ENCODE data around the gene CEP135. TPM values are rescaled to one million over a fixed set of nuclear protein-coding genes. Genes with fewer than 3 reads are reported as not detected.
"Not testable (repeated sequence)": the region's sequence is repeated elsewhere in the genome, so short reads cannot be mapped to it uniquely, and the experiment has no call there.

CEP135 gene
- polyA plus RNA-seq, 6 donors from 2014 or later, result 13.6 to 23.0 (median 17.0) TPM

- Mint-ChIP-seq H3K36me3 (peaks cover 9 to 20% of the 10 kb centered on the region in 2 donors), H3K27me3 (no peaks in the 10 kb centered on the region), H3K9me3 (peaks cover 0 to 2% (median 0%) of the 10 kb centered on the region in 7 donors), H3K4me1 (peaks cover 40 to 63% (median 54%) of the 10 kb centered on the region in 3 donors), H3K4me3 (peak overlapping the region; percentile 91 to 99 (median 94)), H3K27ac (peak overlapping the region; percentile 98 to 100 (median 100))
- peak; percentile 70 for DNase-seq
- peak; percentile 54 to 56 for ATAC-seq (ENCODE audit: low read depth in 2 of 2)
Observed at GRCh38 chr4:55947912-55948725, 626 bp upstream of the CEP135 start.

DNA sequence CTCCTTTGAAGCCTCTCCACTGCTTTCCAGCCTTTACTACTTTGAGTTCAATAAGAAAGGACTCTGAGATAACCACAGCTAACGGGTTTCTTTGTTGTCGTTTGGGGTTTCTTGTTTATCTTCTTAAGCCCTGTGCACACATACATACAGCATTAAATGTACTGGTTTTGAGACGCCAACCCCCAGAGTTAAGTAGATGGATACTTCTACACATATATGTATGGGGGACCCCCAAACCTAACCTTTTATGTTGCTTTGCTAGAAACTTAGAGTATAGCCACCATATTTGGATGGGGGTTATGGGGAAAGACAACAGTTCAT is 697 bp downstream of the CEP135 start:
- peak overlapping the region; percentile 75 to 98 (median 94) for H3K27ac Mint-ChIP-seq
- peak overlapping the region; percentile 91 to 99 (median 94) for H3K4me3 Mint-ChIP-seq
- H3K9me3 Mint-ChIP-seq, result peaks cover 0 to 2% (median 0%) of the 10 kb centered on the region in 7 donors
- no peaks in the 10 kb centered on the region for H3K27me3 Mint-ChIP-seq
- H3K4me1 Mint-ChIP-seq, result peaks cover 38 to 57% (median 47%) of the 10 kb centered on the region in 3 donors
- H3K36me3 Mint-ChIP-seq, result peaks cover 6 to 20% of the 10 kb centered on the region in 2 donors
- no peak for ATAC-seq (ENCODE audit: low read depth in 2 of 2)
- DNase-seq, result no peak

GRCh38 chr4:55951191-55951922 is 2.6 kb downstream of the CEP135 start:
- Mint-ChIP-seq H3K4me3 (peak overlapping the region in 2 of 8 donors; percentile 67 to 71), H3K4me1 (peaks cover 21 to 38% (median 28%) of the 10 kb centered on the region in 3 donors), H3K27me3 (no peaks in the 10 kb centered on the region), H3K9me3 (no peaks in the 10 kb centered on the region), H3K36me3 (peaks cover 14 to 19% of the 10 kb centered on the region in 2 donors), H3K27ac (peak overlapping the region in 1 of 6 donors; percentile 27)
- ATAC-seq (ENCODE audit: low read depth in 2 of 2), result no peak
- DNase-seq, result no peak

DNA sequence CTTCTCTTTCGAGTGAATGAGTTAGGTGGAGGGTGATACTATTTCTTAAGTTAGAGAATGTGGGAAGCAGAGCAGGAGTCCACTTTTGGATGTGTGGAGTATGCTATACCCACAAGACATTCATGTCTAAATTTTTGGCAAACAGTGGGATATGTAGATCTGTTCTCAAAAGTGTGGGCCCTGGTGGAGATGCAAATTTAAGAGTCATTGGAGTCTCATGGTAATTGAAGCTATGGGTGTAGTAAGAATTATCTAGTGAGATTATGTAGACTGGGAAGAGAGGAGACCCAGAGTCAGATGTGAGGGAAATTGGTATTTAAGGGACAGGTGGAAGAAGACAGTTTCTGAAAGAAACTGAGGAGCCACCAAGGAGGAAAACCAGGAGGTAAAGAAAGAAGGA is 7.0 kb downstream of the CEP135 start:
- Mint-ChIP-seq H3K36me3 (peaks cover 14 to 31% of the 10 kb centered on the region in 2 donors), H3K27ac (peak overlapping the region in 2 of 6 donors; percentile 2 to 58), H3K27me3 (no peaks in the 10 kb centered on the region), H3K4me1 (peaks cover 2 to 4% (median 3%) of the 10 kb centered on the region in 3 donors), H3K4me3 (no peak overlapping the region), H3K9me3 (no peaks in the 10 kb centered on the region)
- ATAC-seq (ENCODE audit: low read depth in 2 of 2) (no peak), DNase-seq (no peak)

DNA sequence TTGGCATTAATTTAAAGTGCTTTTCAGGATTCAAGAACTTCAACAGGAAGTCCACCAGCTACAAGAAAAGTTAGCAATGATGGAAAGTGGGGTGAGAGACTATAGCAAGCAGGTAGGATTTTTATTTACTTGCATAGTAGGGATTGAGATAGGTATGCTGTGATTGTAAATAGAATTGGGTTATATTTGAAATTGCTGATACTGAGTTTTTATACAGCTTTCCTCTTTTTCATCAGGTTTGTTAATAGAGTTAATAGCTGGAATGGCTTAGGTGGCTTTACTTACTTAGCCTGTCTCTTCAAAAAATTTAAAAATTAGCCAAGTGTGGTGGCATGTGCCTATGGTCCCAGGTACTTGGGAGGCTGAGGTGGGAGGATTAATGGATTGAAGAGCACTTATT is 10.9 kb downstream of the CEP135 start:
- H3K27ac Mint-ChIP-seq, result peak overlapping the region in 1 of 6 donors; percentile 39
- no peak overlapping the region for H3K4me3 Mint-ChIP-seq
- H3K27me3 Mint-ChIP-seq, result no peaks in the 10 kb centered on the region
- H3K36me3 Mint-ChIP-seq, result peaks cover 35 to 36% of the 10 kb centered on the region in 2 donors
- peaks cover 3 to 14% (median 10%) of the 10 kb centered on the region in 3 donors for H3K4me1 Mint-ChIP-seq
- ATAC-seq (ENCODE audit: low read depth in 2 of 2) (no peak), DNase-seq (no peak)
- no peaks in the 10 kb centered on the region for H3K9me3 Mint-ChIP-seq

GRCh38 chr4:55964046-55964445 is 15.3 kb downstream of the CEP135 start:
- ATAC-seq (ENCODE audit: low read depth in 2 of 2) (no peak), DNase-seq (no peak)
- H3K36me3 Mint-ChIP-seq, result peaks cover 27 to 37% of the 10 kb centered on the region in 2 donors
- peaks cover 3 to 18% (median 10%) of the 10 kb centered on the region in 3 donors for H3K4me1 Mint-ChIP-seq
- H3K27me3 Mint-ChIP-seq, result no peaks in the 10 kb centered on the region
- H3K4me3 Mint-ChIP-seq, result no peak overlapping the region
- no peak overlapping the region for H3K27ac Mint-ChIP-seq
- H3K9me3 Mint-ChIP-seq, result no peaks in the 10 kb centered on the region

GRCh38 chr4:55965585-55965984 is 16.8 kb downstream of the CEP135 start:
- H3K4me1 Mint-ChIP-seq, result peaks cover 3 to 18% (median 10%) of the 10 kb centered on the region in 3 donors
- no peak for ATAC-seq (ENCODE audit: low read depth in 2 of 2)
- no peak overlapping the region for H3K4me3 Mint-ChIP-seq

DNA sequence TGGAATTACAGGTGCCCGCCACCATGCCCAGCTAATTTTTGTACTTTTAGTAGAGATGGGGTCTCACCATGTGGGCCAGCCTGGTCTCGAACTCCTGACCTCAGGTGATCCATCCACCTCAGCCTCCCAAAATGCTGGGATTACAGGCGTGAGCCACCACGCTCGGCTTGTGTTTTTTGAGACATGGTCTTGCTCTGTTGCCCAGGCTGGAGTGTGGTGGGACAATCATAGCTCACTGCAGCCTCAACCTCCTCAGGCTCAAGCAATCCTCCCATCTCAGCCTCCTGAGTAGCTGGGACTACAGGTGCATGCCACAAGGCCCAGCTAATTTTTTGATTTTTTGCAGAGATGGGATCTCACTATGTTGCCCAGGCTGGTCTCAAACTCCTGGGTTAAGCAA is 17.6 kb downstream of the CEP135 start:
- not testable (repeated sequence) for DNase-seq; H3K4me3 Mint-ChIP-seq; H3K27ac Mint-ChIP-seq; ATAC-seq (ENCODE audit: low read depth in 2 of 2); H3K27me3 Mint-ChIP-seq; H3K9me3 Mint-ChIP-seq
- H3K4me1 Mint-ChIP-seq, result peaks cover 3 to 18% (median 10%) of the 10 kb centered on the region in 3 donors
- peaks cover 30 to 37% of the 10 kb centered on the region in 2 donors for H3K36me3 Mint-ChIP-seq

More at GRCh38 chr4:55965585-55965984, 16.8 kb downstream of the CEP135 start:
- Mint-ChIP-seq H3K27me3 (no peaks in the 10 kb centered on the region), H3K36me3 (peaks cover 30 to 37% of the 10 kb centered on the region in 2 donors), H3K27ac (peak overlapping the region in 1 of 6 donors; percentile 39), H3K9me3 (no peaks in the 10 kb centered on the region)
- DNase-seq, result no peak

DNA sequence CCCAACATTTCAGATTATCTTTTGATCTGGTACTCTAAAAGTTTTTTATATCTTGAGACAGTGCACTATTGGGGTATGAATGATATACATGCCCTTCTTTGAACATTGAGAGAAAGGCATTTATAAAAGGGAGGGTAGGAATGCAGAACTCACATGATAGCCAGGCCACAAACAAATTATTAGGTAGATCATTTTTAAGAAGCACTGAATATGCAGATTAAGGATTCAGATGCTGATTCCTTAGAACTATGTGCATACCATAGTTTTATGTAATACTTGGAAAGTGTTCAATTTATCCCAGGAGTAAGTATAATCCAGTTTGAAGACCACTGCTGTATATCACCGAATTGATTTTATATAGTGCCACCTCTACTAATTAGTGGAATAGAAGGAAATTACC is 18.6 kb downstream of the CEP135 start:
- Mint-ChIP-seq H3K27me3 (no peaks in the 10 kb centered on the region), H3K9me3 (no peaks in the 10 kb centered on the region), H3K27ac (peak overlapping the region in 1 of 6 donors; percentile 35), H3K4me1 (peaks cover 0 to 11% (median under 1%) of the 10 kb centered on the region in 3 donors), H3K36me3 (peaks cover 24 to 27% of the 10 kb centered on the region in 2 donors), H3K4me3 (no peak overlapping the region)
- DNase-seq (no peak), ATAC-seq (ENCODE audit: low read depth in 2 of 2) (no peak)

- no peak overlapping the region for H3K27ac Mint-ChIP-seq
- peaks cover 20 to 24% of the 10 kb centered on the region in 2 donors for H3K36me3 Mint-ChIP-seq
- no peak overlapping the region for H3K4me3 Mint-ChIP-seq
- no peak for ATAC-seq (ENCODE audit: low read depth in 2 of 2)
- H3K4me1 Mint-ChIP-seq, result peaks cover 0 to 3% (median 0%) of the 10 kb centered on the region in 3 donors
- H3K9me3 Mint-ChIP-seq, result no peaks in the 10 kb centered on the region
- H3K27me3 Mint-ChIP-seq, result no peaks in the 10 kb centered on the region
- no peak for DNase-seq
Observed at GRCh38 chr4:55973650-55974049, 24.9 kb downstream of the CEP135 start.

- H3K27ac Mint-ChIP-seq, result peak overlapping the region in 1 of 6 donors; percentile 22
- DNase-seq (no peak), ATAC-seq (ENCODE audit: low read depth in 2 of 2) (no peak)
- H3K27me3 Mint-ChIP-seq, result no peaks in the 10 kb centered on the region
- H3K9me3 Mint-ChIP-seq, result no peaks in the 10 kb centered on the region
- no peak overlapping the region for H3K4me3 Mint-ChIP-seq
- peaks cover 0 to 3% (median 0%) of the 10 kb centered on the region in 3 donors for H3K4me1 Mint-ChIP-seq
- H3K36me3 Mint-ChIP-seq, result peaks cover 37 to 42% of the 10 kb centered on the region in 2 donors
Observed at GRCh38 chr4:55977811-55978210, 29.1 kb downstream of the CEP135 start.

DNA sequence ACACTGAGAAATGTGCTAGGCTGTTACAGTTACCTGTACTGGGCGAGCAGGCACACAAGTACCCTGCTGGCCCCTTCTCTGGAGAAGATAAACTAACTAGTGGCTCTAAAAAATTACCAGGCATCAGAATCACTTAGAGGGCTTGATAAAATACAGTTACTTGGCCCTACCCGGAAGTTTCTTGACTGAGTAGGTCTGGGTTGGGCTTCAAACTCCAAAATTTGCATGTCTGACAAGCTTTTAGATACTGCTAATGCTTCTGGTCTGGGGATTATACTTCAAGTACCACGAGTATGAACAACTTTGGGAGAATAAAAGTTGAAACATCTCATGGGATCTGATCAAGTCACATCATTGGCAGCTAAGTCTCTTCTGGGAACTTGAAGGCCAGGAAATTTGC is 30.8 kb downstream of the CEP135 start:
- no peak for DNase-seq
- H3K4me3 Mint-ChIP-seq, result no peak overlapping the region
- H3K27ac Mint-ChIP-seq, result no peak overlapping the region
- H3K4me1 Mint-ChIP-seq, result no peaks in the 10 kb centered on the region
- no peaks in the 10 kb centered on the region for H3K9me3 Mint-ChIP-seq
- H3K27me3 Mint-ChIP-seq, result no peaks in the 10 kb centered on the region
- peak in 1 of 2 donors; percentile 43 for ATAC-seq (ENCODE audit: low read depth in 2 of 2)
- peaks cover 39 to 51% of the 10 kb centered on the region in 2 donors for H3K36me3 Mint-ChIP-seq

GRCh38 chr4:55980725-55981124 is 32.0 kb downstream of the CEP135 start:
- H3K9me3 Mint-ChIP-seq, result no peaks in the 10 kb centered on the region
- no peak for ATAC-seq (ENCODE audit: low read depth in 2 of 2)
- peaks cover 41 to 47% of the 10 kb centered on the region in 2 donors for H3K36me3 Mint-ChIP-seq
- H3K27me3 Mint-ChIP-seq, result no peaks in the 10 kb centered on the region
- H3K4me3 Mint-ChIP-seq, result no peak overlapping the region
- H3K4me1 Mint-ChIP-seq, result no peaks in the 10 kb centered on the region
- DNase-seq, result no peak
- no peak overlapping the region for H3K27ac Mint-ChIP-seq

All from naive B cell (primary cell).